NCI-H774 (cell line): Measurements from ENCODE around the gene PCDHGA5.
"Not testable (repeated sequence)": the region's sequence is repeated elsewhere in the genome, so short reads cannot be mapped to it uniquely, and the experiment has no call there.

ENCODE experiments used
- DNase-seq: peaks from one replicate; lab custom pipeline; 2025; lab: John Stamatoyannopoulos, UW

Gene PCDHGA5

GRCh38 chr5:141414548-141415274 is 50.7 kb downstream of the PCDHGA5 start:
- DNase-seq = not testable (repeated sequence)

- not testable (repeated sequence) for DNase-seq
Measured at GRCh38 chr5:141415275-141415618, 51.3 kb downstream of the PCDHGA5 start.
